Medulla oblongata (tissue), 1 donor: Measurements from ENCODE around the gene RABL6.
A peak's percentile ranks its signal among the peaks of the same experiment; 100 is the strongest.
"Not testable (repeated sequence)": the region's sequence is repeated elsewhere in the genome, so short reads cannot be mapped to it uniquely, and the experiment has no call there.

Source experiments
- DNase-seq: peaks from one replicate; pipeline ENCODE4 v3.0.0-alpha.2; 2015; ENCODE audit errors: extremely low spot score

The RABL6 gene, protein sequence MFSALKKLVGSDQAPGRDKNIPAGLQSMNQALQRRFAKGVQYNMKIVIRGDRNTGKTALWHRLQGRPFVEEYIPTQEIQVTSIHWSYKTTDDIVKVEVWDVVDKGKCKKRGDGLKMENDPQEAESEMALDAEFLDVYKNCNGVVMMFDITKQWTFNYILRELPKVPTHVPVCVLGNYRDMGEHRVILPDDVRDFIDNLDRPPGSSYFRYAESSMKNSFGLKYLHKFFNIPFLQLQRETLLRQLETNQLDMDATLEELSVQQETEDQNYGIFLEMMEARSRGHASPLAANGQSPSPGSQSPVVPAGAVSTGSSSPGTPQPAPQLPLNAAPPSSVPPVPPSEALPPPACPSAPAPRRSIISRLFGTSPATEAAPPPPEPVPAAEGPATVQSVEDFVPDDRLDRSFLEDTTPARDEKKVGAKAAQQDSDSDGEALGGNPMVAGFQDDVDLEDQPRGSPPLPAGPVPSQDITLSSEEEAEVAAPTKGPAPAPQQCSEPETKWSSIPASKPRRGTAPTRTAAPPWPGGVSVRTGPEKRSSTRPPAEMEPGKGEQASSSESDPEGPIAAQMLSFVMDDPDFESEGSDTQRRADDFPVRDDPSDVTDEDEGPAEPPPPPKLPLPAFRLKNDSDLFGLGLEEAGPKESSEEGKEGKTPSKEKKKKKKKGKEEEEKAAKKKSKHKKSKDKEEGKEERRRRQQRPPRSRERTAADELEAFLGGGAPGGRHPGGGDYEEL

DNA sequence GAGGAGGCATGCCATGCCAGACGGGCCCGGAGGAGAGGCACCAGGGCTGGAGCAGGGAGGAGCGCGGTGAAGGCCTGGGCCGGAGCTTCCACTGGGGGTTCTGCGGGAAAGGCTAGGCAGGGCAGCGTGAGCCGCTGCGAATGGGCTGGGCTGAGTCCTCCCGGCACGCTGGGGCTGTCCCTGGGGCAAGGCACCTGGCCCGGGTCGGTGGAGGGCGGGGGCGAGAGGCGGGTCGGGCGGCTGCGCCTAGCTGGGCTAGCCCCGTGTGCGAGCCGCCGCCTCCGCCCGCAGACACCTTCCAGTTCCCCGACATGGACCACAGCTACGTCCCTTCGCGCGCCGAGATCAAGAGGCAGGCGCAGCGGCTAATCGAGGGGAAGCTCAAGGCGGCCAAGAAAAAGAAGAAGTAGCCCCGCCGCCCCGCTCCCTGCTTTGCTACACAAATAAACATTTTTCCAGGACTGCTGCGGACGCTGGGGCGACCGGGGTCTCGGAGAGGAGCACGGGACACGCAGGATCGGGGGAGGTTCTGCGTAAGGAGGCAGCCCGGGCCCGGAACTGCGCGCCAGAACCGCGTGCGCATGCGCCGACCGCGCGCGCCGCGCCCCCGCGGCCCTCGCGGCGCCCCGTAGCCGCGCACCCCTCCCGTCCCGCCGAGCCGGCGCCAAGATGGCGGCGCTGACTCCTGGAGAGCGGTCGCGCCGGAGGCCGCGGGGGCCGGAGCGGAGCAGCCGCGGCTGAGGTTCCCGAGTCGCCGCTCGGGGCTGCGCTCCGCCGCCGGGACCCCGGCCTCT, at the start of gene RABL6:
Gene RABL6, plus strand, starts transcription at position 668 of the 794 bp plus-strand sequence. CDS start 249 bp downstream, outside the sequence.
- peak; percentile 59 for DNase-seq

DNA sequence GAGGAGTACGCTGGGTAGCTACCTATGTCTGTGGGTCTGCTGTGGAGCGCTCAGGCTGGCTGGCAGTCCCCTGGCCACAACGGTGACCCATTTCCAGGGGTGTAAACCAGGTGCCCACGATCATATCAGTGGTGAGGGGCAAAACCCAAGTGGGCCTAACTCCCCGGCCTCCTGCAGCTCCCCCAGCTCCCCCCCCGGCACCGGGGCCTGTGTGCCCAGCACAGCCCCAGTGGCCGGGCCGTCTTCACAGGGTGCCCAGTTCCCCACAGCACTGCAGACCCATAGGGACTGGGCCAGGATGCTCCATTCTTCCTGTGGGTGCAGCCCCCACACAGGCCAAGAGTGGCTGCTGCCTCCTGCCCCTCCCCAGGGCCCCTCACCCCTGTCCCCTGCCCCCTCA, 48.7 kb upstream of the RABL6 start:
- no peak for DNase-seq

DNA sequence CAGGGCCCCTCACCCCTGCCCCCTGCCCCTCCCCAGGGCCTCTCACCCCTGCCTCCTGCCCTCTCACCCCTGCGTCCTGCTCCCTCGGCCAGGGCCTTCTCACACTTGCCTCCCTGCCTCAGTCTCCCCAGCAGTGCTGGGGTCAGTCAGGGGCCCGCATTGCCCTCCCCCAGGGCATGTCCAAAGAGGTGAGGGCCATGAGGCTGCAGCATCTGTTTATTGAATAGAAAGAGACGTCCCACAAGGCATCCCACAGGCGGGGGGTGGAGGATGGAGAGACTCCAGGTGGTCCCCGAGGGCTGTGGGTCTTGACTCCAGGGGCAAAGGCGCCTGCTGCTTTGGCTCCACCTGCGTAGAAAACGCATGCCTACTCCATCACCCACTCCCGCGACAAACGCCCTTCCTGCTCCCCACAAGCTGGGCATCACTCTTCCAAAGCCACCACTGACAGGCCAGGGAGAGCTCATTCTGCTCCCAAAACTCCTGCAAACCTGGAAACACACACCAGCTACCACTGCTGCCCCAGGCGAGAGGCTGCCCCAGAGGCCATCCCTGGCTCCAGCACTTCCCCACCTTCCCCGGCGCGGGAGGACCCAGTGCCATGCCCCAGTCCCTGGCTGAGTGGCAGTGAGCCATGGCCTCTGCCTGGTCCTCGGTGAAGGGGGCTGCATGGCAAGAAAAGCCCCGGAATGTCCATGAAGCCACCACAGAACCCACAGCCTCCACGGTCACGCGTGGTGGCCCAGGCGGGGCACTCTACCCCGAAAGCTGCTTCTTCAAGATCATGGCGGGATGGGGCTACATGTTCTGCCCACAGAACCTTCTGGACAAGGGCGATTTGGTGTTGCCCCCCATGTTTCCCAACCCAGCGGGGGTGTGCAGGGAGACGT, 48.1 kb upstream of the RABL6 start:
- DNase-seq = no peak

DNA sequence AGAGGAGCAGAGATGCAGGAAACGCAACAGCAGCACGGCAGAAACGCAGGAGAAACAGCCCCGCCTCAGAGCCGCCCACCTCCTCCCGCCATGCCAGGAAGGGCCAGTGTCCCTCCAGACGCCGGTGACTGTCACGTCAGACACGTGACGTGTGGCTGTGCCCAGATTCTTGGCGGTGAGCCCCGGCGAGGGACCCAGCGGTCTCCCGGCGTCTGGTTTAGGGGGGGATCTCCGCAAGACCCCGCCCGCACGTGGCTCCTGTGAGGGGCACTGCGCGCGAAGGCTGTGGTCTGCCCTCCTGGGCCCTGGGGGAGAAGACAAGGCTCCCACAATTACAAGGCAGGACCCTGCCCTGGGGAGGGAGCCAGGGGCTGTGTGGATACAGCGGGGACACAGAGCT, 47.3 kb upstream of the RABL6 start:
- DNase-seq = no peak

DNA sequence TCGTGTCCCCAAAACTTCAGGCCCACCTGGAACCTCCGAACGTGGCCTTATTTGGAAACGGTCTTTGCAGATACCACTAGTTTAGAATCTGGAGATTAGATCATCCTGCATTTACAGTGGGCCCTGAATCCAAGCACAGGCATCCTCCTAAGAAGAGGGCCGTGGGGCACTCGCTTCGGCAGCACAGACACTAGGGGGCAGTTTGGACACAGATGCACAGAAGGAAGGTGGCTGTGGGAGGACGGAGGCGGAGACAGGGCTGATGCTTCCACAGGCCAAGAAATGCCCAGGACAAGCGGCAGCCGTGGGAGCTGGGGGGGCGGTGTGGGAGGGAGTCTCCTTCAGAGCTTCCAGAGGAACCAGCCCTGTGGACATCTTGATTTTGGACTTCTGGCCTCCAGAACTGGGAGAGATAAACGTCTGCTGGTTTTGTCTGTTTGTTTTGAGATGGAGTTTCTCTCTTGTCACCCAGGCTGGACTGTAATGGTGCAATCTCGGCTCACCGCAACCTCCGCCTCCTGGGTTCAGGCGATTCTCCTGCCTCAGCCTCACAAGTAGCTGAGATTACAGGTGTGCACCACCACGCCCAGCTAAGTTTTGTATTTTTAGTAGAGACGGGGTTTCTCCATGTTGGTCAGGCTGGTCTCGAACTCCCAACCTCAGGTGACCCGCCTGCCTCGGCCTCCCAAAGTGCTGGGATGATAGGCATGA, 46.8 kb upstream of the RABL6 start:
- peak; percentile 48 for DNase-seq

DNA sequence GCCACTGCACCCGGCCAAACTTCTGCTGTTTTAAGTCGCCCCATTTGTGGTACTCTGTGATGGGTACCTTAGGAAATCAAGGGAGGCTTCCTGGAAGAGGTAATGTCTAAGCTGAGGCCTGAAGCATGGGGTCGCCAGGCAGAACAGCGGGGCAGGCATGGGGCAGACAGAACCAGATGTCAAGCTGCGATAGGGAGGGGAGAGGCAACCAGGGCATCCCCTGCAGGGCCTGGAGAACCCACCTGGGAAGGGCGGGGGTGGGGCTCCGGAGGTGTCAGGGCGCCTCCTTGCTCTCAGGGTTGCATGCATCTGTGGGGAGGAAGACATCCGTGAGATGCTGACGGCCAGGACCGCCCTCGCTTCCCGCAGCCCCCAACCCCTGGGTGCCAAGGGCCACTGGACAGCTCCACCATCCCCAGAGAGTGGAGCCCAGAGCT, 46.2 kb upstream of the RABL6 start:
- no peak for DNase-seq

DNA sequence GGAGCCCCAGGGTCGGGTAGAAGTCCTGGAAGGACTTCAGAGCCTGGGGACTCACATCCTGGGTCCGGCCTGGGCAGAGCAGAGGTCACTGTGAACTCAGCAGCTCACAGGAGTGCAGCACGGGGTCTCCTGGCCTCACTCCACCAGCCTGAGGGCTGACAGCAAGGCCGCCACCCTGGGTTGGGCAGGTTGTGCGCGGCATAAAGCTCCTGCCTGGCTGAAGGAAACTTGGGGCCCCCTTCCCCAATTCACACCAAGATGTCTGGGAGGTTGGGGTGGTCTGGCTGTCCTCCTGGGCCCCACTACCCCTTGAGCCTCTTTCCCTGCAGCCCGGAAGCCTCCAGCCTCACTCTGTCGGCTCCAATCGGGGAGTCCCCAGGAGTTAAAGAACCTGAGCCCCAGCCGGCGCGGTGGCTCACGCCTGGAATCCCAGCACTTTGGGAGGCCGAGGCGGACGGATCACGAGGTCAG, 45.5 kb upstream of the RABL6 start:
- no peak for DNase-seq

DNA sequence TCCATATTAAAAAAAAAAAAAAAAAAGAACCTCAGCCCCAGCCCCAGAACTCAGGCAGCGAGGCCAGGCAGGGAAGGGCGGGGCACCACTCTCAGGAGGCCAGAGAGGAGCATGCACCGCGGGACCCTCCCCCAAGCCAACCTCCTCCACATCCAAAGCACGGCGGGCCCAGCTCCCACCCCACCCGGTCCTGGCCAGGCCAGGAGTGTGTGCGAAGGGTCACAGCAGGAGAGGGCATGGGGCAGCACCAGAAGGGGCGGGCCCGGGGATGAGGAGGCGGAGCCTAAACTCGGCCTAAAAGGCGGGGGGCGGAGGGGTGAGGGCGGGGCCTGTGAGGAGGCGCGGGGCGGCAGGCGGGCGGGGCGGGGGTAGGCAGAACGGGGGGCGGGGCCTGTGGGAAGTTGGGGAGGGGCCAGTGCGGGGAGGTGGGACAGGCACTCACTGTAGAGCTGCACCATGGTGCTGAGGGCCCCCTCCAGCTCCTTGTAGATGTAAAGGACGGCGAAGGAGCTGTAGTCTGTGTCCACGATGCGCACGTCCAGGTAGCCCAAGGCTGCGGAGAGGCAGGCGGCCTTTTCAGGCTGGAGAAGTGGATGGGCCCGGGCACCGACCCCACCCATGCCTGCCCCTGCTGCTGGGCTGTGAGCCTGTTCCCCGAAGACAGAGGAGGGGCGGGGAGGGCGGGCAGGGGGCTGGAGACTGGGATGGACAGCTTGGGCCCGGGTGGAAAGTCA, 44.7 kb upstream of the RABL6 start:
- no peak for DNase-seq

DNA sequence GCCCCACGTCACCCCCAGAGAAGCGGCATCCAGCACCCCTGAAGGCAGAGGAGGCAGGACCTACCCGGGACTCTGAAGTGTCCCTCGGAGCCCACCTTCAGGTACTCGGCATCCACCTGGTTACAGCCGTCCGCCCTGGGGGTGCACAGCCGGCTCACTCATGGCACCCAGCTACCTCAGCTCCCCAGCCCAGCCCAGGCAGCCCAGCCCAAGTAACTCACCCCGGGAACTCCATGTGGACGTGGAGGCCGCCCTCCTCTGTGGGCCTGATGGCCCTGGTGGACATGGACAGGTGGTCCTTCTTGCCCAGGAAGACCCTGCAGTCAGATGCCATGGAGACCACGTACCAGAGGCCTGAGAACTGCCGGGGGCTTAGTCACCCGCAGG, 44.1 kb upstream of the RABL6 start:
- DNase-seq = no peak

DNA sequence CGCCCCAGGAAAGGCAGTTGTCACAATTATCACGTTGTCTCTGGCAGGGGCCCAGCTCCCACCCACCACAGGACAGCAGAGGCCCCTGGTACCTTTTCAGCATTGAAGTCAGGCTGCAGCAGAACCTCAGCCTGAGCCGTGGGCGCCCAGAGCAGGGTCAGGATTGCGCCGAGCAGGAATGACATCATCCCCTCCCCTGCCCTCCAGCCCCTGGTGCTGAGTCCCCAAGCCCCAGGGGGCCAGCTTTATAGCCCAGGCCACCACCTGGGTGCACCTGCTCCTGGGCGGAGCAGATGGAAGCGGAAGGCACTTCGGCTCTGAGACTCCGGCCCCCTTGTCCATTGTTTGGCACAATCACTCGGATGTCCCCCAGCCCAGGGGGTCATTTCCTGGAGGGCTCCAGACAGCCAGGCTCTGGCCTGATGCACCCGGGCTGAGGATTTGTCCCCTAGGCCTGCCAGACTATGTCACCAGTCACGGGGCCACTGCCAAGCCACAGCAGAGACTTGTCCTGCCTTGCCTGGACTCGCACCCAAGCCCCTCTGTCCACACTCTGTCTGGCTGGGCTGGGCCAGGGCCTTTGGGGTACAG, 43.4 kb upstream of the RABL6 start, which contains the start of gene LCN15:
Gene LCN15, minus strand, starts transcription at position 218 of the 591 bp plus-strand sequence. Its CDS starts 30 bp downstream, at position 188.
- no peak for DNase-seq

DNA sequence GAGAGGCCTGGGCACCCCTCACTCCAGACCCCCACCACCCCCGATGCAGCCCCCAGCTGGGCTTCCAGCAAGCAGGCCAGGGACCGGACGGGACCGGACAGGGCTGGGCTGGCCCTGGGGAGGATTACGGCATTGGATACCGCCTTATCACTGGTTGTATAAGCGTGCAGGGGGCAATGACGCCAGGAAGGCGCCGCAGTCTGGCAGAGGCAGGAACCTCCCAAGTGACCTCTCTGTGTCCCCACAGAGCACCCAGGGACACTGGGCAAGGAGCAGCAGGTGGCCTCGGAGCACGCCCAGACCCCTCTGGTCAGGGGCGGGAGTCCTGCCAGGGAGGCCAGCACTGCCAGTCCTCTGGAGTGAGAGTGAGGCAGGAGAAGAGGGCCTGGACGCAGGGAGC, 42.7 kb upstream of the RABL6 start:
- DNase-seq = no peak

DNA sequence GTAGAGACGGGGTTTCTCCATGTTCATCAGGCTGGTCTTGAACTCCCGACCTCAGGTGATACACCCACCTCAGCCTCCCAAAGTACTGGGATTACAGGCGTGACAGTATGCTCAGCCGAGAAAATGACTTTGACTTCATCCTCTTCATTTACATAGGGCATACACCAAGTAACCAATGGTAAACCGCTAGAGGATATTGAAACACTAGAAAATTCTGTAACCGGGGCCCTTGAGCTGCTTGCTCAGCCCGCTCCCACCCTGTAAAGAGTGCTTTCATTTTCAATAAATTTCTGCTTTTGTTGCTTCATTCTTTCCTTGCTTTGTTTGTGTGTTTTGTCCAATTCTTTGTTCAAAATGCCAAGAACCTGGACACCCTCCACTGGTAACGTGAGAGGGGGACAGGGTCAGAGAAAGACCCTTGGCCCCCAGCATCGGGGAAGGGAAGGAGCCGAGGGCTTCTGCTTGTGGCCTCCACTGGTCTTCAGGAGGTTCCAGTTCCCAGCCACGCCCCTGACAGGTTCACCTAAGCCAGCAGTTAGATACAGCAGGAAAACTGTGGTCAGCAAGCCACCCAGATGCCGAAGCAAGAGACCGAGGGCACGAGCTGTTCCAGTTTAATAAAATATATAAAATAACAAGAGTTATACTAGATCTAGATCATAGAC, 41.9 kb upstream of the RABL6 start:
- DNase-seq = not testable (repeated sequence)

DNA sequence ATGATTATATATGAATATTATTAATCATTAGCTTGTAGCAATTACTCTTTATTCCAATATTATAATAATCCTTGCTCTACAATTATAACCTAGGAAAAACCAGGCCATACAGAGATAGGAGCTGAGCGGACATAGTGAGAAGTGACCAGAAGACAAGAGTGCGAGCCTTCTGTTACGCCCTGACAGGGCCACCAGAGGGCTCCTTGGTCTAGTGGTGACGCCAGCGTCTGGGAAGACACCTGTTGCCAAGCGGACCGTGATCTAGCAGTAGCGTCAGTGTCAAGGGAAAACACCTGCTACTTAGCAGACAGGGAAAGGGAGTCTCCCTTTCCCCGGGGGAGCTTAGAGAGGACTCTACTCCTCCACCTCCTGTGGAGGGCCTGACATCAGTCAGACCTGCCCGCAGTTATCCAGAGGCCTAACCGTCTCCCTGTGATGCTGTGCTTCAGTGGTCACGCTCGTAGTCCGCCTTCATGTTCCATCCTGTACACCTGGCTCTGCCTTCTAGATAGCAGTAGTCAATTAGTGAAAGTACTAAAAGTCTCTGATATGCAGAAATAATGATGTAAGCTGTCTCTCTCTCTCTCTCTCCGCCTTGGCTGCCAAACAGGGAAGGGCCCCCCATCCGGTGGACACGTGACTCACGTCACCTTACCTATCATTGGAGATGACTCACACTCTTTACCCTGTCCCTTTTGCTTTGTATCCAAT, 41.2 kb upstream of the RABL6 start:
- DNase-seq = peak; percentile 54

DNA sequence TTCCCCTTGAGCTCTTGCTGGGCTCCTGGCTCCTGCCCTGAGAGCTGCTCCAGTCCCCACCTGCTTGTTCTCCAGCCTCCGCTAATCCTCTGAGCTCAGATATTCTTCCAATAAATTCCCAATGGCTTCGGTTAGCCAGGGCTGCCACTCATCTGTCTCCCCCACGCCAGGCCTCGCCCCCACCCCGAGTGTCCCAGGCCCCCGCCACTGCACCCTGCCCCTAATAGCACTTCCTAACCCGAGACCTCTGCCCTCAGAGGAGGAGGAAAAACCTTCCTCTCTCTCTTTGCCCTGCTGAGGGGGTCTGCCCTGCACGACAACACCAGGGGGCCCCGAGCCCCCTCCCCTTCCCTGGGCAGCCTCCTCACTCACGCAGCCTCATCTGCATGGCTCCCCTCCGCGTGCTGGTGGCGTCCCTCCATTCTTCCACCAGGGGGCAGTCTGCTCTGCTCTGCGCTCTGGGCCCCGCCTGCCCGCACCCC, 38.0 kb upstream of the RABL6 start:
- peak; percentile 34 for DNase-seq

DNA sequence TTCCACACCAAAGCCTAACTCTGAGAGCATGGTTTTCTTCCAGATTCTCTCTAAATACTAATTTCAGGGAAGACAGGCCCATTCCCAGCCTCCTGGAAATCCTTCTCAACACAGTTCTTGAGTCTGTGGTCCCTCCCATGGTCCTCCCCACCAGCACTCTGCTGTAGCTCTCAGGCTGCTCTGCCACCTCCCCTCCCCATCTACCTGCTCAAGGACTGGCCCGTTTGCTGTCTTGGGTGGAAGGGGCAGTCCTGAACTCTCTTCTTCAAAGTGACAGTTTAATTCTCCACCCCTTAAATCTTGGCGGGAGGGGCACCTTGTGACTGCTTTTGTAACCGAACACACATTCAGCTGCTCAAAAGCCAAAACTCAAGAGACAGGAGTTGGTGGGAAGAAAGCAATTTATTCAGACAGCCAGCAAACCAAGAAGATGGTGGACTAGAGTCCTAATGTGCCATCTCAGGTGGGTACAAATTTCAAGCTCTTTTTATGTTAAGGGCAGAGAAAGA, 35.8 kb upstream of the RABL6 start:
- DNase-seq = no peak

DNA sequence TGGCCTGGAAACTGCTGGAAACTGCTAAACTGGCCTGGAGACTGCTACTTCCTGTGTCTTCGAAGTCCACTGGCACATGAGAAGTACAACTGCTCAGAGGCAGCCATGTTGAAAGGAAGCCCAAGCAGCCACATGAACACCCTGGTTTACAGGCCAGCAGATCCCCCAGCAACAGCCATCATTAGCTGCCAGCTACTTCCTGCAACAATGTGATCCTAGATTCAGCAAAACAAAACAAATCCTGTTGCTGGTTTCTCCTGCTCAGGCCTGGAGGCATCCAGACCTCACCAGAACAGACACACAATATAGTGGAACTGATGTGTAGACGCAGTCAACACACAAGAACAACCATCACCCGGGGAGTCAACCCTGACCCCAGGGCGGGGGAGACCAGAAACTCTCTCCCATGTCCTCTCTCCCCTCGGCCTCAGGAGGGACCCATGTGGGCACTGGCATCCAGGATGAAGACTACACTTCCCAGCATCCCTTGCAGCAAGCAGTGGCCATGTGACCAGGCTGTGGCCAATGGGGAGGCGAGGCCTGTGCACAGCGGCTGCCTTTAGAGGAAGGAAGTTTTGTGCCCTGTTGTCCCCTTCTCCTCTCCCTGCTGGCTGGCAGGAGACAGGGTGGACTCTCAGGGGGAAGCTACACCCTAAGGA, 34.2 kb upstream of the RABL6 start:
- no peak for DNase-seq

DNA sequence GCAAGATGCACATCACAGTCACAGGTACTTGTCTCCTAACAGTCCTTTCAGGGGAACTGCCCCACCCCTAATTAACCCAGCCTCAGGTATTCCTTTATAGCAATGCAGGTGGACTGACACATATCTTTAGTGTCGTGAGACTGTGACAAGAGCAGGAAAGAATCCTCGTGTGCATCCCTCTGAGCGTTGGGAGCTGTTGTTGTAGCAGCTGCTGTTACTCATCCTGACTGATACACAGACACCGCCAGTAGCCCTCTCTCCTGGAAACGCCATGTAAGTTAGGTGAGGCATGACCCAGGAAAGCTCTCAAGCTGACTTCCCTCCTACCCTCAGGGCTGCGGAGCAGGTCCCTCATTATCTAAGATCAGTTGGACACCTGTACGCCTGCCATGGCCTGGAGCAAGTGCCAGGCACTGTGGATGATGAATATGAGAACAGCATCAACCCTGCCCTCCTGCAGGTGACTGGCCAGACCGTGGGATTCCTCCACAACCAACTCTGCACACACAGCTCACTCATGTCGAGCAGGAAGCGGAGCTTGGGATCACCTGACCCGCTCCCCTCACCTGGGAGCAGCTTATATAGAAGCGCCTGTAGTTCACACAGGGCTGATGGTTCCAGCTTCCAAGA, 33.2 kb upstream of the RABL6 start:
- DNase-seq = no peak
